Progenitor cell of endocrine pancreas (in vitro differentiated cells): ENCODE results near the gene TUBA3E. TPM values are rescaled to one million over a fixed set of nuclear protein-coding genes. Genes with fewer than 3 reads are reported as not detected.
"Not testable (repeated sequence)": the region's sequence is repeated elsewhere in the genome, so short reads cannot be mapped to it uniquely, and the experiment has no call there.

ENCODE experiments used
- DNase-seq: peaks from one replicate; pipeline ENCODE4 v3.0.0; 2021; ENCODE audit warnings: low spot score; ENCODE audit not compliant: unreplicated experiment
- H3K27ac Mint-ChIP-seq: 2 replicates; pipeline ENCODE4 v1.8.0; 2021; ENCODE audit warnings: mild to moderate bottlenecking, moderate library complexity, mixed read lengths
- H3K27me3 Mint-ChIP-seq: 2 replicates; pipeline ENCODE4 v1.8.0; 2021; ENCODE audit warnings: mixed read lengths
- H3K36me3 Mint-ChIP-seq: 2 replicates; pipeline ENCODE4 v1.8.0; 2022; ENCODE audit warnings: mixed read lengths; ENCODE audit not compliant: insufficient read depth
- H3K4me1 Mint-ChIP-seq: 2 replicates; pipeline ENCODE4 v1.8.0; 2021; ENCODE audit warnings: low read depth, mixed read lengths
- H3K4me3 Mint-ChIP-seq: 2 replicates; pipeline ENCODE4 v1.8.0; 2021; ENCODE audit warnings: low read depth, mild to moderate bottlenecking, moderate library complexity, mixed read lengths
- H3K9me3 Mint-ChIP-seq: 2 replicates; pipeline ENCODE4 v1.8.0; 2021; ENCODE audit warnings: low read depth, mixed read lengths
- long read RNA-seq: library from polyadenylated mRNA; unstranded; transcript quantifications from one replicate; pipeline ENCODE4 v2.0.0, GENCODE V29; 2020
- total RNA-seq: library from RNA; stranded (reverse); gene quantifications from 2 replicates; pipeline ENCODE4 v1.2.1, GENCODE V29; 2021
- TF ChIP-seq, protein P1 (sequence below): fragments of 200-600 bp; sonication (generic); IDR thresholded peaks from one replicate; pipeline ENCODE4 v1.5.0; 2021; ENCODE audit warnings: antibody characterized with exemption, mild to moderate bottlenecking; ENCODE audit not compliant: unreplicated experiment

TUBA3E gene
- total RNA-seq = not detected in 2 replicates
- long read RNA-seq = 0 reads

DNA sequence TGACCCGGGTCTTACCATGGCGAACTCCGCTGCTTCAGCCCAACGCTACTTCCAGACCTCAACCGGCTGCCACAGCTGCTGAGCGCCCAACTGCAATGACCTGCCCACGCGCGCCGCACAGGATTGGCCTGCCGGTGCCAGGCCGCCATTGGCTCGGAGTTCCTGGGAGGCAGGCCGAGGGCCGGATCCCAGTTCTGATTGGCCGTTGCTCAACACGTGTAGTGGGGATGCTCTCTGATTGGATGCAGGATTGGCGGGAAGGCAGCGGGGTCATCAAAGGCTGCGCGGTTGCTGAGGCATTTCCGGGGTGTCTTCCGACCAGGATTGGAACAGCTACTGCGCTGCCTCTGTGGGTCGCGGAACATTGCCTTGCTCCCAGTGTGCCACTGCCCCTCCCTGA lies at the start of gene TUBA3E:
Gene TUBA3E (minus strand): TSS at position 97 of the 400 bp plus-strand sequence. CDS start 79 bp downstream, at position 18.
- no peak for DNase-seq
- Mint-ChIP-seq H3K4me1 (peaks cover 2% of the 10 kb centered on the region), H3K36me3 (no peaks in the 10 kb centered on the region), H3K27ac (no peak within 1 kb of the TSS), H3K27me3 (no peaks in the 10 kb centered on the region), H3K9me3 (no peaks in the 10 kb centered on the region), H3K4me3 (no peak within 1 kb of the TSS)
- TF ChIP-seq, protein P1, sequence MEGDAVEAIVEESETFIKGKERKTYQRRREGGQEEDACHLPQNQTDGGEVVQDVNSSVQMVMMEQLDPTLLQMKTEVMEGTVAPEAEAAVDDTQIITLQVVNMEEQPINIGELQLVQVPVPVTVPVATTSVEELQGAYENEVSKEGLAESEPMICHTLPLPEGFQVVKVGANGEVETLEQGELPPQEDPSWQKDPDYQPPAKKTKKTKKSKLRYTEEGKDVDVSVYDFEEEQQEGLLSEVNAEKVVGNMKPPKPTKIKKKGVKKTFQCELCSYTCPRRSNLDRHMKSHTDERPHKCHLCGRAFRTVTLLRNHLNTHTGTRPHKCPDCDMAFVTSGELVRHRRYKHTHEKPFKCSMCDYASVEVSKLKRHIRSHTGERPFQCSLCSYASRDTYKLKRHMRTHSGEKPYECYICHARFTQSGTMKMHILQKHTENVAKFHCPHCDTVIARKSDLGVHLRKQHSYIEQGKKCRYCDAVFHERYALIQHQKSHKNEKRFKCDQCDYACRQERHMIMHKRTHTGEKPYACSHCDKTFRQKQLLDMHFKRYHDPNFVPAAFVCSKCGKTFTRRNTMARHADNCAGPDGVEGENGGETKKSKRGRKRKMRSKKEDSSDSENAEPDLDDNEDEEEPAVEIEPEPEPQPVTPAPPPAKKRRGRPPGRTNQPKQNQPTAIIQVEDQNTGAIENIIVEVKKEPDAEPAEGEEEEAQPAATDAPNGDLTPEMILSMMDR = no peak

DNA sequence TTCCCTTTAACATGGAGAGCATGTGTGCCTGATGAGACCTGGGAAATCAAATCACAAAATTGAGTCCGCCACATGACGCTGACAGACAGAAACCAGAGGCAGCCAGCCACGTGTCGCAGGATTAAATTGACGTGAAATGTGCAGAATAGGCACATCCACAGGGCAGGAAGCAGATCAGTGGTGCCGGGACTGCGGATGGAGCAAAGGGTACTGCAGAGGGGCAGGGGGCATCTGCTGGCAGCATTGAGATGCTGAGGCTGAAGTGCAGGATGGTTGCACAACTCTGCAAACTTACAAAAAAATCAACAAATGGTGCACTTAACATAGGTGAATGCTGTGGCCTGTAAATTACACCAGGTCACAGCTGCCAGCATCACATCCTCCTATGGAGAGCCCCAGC lies 48.2 kb upstream of the TUBA3E start:
- Mint-ChIP-seq H3K4me1 (no peaks in the 10 kb centered on the region), H3K27me3 (peaks cover 10% of the 10 kb centered on the region), H3K4me3 (no peak overlapping the region), H3K36me3 (no peaks in the 10 kb centered on the region), H3K27ac (no peak overlapping the region), H3K9me3 (no peaks in the 10 kb centered on the region)
- no peak for DNase-seq
- TF ChIP-seq, protein P1 = no peak

DNA sequence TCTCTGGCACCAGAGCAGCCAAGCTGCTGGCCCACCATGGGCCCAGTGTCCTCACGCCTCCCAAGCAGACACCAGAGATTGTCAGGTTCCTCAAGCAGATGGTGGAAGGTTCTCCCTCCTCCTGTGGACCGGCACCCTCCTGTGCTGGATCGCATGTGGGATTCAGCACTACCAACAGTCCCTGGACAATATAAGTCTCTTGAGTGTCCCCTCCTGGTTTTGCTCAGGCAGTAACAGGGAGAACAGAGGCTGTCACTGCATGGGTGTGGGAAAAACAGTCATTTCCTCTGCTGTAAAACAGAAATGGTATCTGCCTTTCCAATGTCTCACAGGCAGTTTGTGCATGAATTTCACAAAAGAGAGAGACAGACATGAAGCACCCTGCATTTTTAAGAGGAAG lies 47.7 kb upstream of the TUBA3E start:
- TF ChIP-seq, protein P1 = no peak
- H3K27ac Mint-ChIP-seq = no peak overlapping the region
- no peaks in the 10 kb centered on the region for H3K36me3 Mint-ChIP-seq
- no peaks in the 10 kb centered on the region for H3K4me1 Mint-ChIP-seq
- no peak overlapping the region for H3K4me3 Mint-ChIP-seq
- peaks cover 10% of the 10 kb centered on the region for H3K27me3 Mint-ChIP-seq
- no peaks in the 10 kb centered on the region for H3K9me3 Mint-ChIP-seq
- DNase-seq = no peak

DNA sequence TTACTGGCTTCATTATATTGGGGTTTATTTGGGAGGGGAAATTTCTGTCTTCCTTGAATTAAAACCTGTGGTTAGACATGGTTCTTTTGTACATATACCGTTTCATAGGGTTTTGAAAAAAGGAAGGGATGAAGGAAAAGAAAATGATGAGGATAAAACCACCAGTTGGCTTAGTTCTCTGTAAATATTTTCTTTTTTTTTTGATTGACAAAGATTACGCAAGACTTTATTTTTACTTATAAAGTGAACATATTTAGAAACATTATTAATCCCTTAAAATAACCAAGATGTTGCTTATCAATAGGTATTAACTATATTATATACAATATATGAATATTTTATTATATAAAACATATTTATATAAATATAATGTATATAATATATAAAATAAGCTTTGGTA lies 45.1 kb upstream of the TUBA3E start:
- no peaks in the 10 kb centered on the region for H3K9me3 Mint-ChIP-seq
- H3K27me3 Mint-ChIP-seq = peaks cover 14% of the 10 kb centered on the region
- no peaks in the 10 kb centered on the region for H3K36me3 Mint-ChIP-seq
- TF ChIP-seq, protein P1 = no peak
- H3K27ac Mint-ChIP-seq = no peak overlapping the region
- no peak overlapping the region for H3K4me3 Mint-ChIP-seq
- no peaks in the 10 kb centered on the region for H3K4me1 Mint-ChIP-seq
- DNase-seq = no peak

DNA sequence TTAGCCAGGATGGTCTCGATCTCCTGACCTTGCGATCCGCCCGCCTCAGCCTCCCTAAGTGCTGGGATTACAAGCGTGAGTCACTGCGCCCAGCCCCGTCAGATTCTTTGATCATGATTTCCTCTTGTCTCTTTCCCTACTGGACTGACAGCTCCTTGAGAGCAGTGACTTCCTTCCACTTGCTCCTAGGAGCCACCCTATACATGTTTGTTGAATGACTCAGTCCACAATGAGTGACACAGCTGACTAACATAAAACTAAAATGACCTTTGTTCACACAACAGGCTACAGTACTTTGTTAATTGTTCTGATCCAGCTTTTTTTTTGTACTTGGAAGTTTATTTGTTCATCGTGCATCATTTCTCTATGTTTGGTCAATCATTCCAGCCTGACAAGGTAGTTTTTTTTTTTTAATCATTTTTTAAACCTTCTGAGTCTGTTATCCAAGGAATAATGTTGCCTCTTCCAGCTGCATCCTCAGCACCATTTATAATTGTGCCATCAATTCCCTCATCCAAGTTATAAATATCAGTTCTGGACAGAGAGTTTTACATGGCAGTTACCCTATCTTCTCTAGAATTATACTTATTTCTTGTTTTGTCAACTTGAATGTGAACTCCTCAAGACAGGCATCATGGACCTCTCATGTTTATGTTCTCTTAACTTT lies 42.9 kb upstream of the TUBA3E start:
- Mint-ChIP-seq H3K36me3 (no peaks in the 10 kb centered on the region), H3K4me1 (no peaks in the 10 kb centered on the region), H3K27ac (no peak overlapping the region), H3K4me3 (no peak overlapping the region), H3K9me3 (no peaks in the 10 kb centered on the region), H3K27me3 (peaks cover 6% of the 10 kb centered on the region)
- no peak for DNase-seq
- TF ChIP-seq, protein P1 = no peak

DNA sequence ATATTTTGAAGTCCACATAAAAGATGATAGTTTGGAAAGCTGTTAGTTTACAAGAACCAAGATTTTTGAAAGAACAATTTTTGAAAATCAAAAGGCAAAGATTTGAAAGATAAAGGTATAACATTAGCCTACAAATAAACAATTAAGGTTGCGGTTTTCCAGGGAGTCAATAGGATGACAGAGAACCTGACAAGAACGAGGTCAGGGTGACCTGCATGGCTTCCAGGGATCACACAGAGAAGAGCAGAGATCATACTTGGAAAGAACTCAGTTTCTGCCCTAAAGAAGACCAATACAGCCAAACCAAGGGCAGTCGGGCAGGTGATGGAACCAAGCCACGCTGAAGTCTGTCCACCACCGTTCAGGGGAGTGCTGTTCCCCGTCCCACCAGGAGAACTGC lies 41.3 kb upstream of the TUBA3E start:
- H3K27me3 Mint-ChIP-seq, H3K4me1 Mint-ChIP-seq, H3K9me3 Mint-ChIP-seq, DNase-seq, H3K36me3 Mint-ChIP-seq, H3K27ac Mint-ChIP-seq, H3K4me3 Mint-ChIP-seq: not testable (repeated sequence)

DNA sequence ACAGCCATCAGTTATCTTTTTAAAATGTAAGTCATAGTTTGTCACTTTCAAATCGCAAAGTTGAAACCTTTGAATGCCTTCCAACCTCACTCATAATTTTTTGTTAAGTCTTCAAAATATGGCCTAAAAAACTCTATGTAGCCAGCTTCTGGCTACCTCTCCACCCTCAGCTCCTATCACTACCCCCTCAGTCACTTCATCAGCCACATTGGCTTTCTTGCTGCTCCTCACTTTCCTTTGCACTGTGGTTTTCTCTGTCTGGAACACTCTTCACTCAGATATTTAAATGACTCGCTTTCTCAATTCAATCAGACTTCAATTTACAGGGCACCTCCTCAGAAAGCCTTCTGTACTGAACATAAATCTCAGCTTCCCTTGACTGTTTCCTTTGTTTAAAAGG lies 34.8 kb upstream of the TUBA3E start:
- not testable (repeated sequence) for DNase-seq, H3K4me1 Mint-ChIP-seq, H3K27ac Mint-ChIP-seq, H3K9me3 Mint-ChIP-seq, H3K27me3 Mint-ChIP-seq, H3K36me3 Mint-ChIP-seq, H3K4me3 Mint-ChIP-seq
